ENCODE measurements around the gene ZDHHC1. TPM values are rescaled to one million over a fixed set of nuclear protein-coding genes. Genes with fewer than 3 reads are reported as not detected.

Gene ZDHHC1
- total and polyA plus RNA-seq, 5 donors from 2014 or later = 0.60 TPM; not detected in 4

DNA sequence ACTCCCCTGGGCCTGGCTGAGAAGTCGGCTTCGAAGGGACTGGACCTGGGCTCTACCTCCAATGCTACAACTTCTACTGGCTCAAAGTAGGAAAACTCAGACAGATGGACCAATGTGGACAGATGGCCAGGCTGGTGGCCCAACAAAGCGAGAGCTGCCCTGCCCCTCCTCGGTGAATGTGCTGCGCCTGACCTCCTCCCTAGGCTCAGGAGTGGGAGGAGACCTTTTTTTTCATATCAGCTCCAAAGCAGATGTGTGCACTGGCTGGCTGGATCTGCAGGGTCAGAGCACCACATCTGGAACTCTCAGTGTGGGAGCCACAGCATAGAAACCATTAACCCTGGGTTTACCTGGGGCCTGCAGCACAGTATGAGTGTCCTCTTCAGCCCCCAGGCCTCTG, 43.9 kb upstream of the ZDHHC1 start:
- H3K9me3 Mint-ChIP-seq = no peaks in the 10 kb centered on the region
- no peak for ATAC-seq (ENCODE audit: low read depth in 2 of 2)
- peaks cover 0 to 37% (median 13%) of the 10 kb centered on the region in 4 donors for H3K4me1 Mint-ChIP-seq
- Histone ChIP-seq H3K4me3 (ENCODE audit: low read depth, low read length) (no peak overlapping the region), H3K36me3 (ENCODE audit: control insufficient read depth, insufficient read depth, low read length) (peaks cover 8% of the 10 kb centered on the region), H3K27me3 (ENCODE audit: control insufficient read depth, insufficient read depth, low read length) (no peaks in the 10 kb centered on the region), H3K4me1 (ENCODE audit: control insufficient read depth, insufficient read depth, low read length, poor library complexity, severe bottlenecking) (no peaks in the 10 kb centered on the region), H3K9me3 (ENCODE audit: control insufficient read depth in 2 of 2, low read length in 2 of 2) (no peaks in the 10 kb centered on the region), H3K27ac (ENCODE audit: insufficient read depth, low read length, poor library complexity, severe bottlenecking) (no peak overlapping the region)
- H3K27me3 Mint-ChIP-seq = no peaks in the 10 kb centered on the region
- H3K36me3 Mint-ChIP-seq = no peaks in the 10 kb centered on the region
- no peak for DNase-seq
- no peak overlapping the region for H3K4me3 Mint-ChIP-seq
- H3K27ac Mint-ChIP-seq = peak overlapping the region in 1 of 3 donors; percentile 85

DNA sequence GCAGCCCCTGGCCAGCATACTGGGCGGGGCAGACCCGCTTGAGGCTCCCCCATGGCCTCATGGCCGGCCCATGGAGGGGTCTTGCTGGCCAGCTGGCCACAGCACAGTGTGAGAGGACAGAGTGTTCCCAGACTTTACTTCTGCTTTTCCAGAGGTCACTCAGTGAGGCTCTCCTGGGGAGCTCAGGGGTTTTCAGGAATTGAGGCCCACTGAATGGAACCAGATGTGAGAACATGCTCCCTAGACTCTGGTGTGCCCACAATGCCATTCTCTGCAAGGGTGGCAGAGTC, 43.5 kb upstream of the ZDHHC1 start:
- no peaks in the 10 kb centered on the region for H3K9me3 Mint-ChIP-seq
- no peaks in the 10 kb centered on the region for H3K9me3 ChIP-seq (ENCODE audit: control insufficient read depth in 2 of 2, low read length in 2 of 2)
- H3K4me1 Mint-ChIP-seq = peaks cover 0 to 37% (median 13%) of the 10 kb centered on the region in 4 donors
- no peak overlapping the region for H3K4me3 Mint-ChIP-seq
- ATAC-seq (ENCODE audit: low read depth in 2 of 2) = no peak
- H3K27ac Mint-ChIP-seq = no peak overlapping the region
- no peaks in the 10 kb centered on the region for H3K4me1 ChIP-seq (ENCODE audit: control insufficient read depth, insufficient read depth, low read length, poor library complexity, severe bottlenecking)
- peaks cover 9% of the 10 kb centered on the region for H3K36me3 ChIP-seq (ENCODE audit: control insufficient read depth, insufficient read depth, low read length)
- no peaks in the 10 kb centered on the region for H3K27me3 Mint-ChIP-seq
- peaks cover 1% of the 10 kb centered on the region for H3K36me3 Mint-ChIP-seq
- no peak overlapping the region for H3K4me3 ChIP-seq (ENCODE audit: low read depth, low read length)
- H3K27ac ChIP-seq (ENCODE audit: insufficient read depth, low read length, poor library complexity, severe bottlenecking) = no peak overlapping the region
- no peaks in the 10 kb centered on the region for H3K27me3 ChIP-seq (ENCODE audit: control insufficient read depth, insufficient read depth, low read length)
- no peak for DNase-seq

DNA sequence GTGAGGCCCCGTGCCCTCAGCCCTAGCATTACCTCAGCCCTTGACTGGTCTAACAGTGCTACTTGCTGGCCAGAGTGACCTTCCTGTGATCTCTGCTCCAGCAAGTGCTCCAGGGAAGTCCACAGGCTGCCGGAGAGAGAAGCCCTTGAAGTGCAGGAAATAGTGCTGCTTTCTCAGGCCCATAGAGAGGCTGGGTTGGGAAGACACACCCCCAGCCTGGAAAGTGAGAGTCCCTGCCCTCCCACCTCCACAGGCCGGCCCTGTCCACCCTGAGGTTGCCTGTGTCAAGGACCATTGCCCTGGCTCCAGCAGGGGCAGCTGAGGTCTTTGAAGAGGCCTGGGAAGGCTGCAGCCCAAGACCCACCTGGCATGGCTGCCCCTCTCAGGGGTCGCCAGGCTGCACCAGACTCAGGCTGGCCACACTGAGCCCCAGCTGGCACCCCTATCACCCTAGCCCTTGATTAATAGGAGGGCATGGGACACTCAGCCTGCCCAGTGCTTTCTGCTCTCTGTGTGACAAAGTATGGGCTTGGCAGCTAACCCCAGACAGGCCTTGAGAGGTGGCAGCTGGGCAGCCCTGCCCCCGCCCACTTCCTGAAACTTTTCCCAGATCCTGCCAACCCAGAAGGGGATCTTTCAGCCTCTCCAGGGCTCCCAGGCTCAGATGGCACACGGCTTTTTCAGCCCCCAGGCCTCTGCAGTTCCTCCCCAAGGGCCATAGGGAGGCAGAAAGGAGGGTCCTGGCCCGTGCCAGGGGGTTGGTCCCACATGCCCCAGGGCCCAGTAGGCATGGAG, 43.0 kb upstream of the ZDHHC1 start:
- Mint-ChIP-seq H3K27ac (peak overlapping the region in 2 of 3 donors; percentile 78 to 93), H3K36me3 (peaks cover 4% of the 10 kb centered on the region), H3K4me1 (peaks cover 0 to 39% (median 15%) of the 10 kb centered on the region in 4 donors), H3K27me3 (no peaks in the 10 kb centered on the region), H3K9me3 (no peaks in the 10 kb centered on the region), H3K4me3 (no peak overlapping the region)
- Histone ChIP-seq H3K27ac (ENCODE audit: insufficient read depth, low read length, poor library complexity, severe bottlenecking) (no peak overlapping the region), H3K9me3 (ENCODE audit: control insufficient read depth in 2 of 2, low read length in 2 of 2) (no peaks in the 10 kb centered on the region), H3K4me1 (ENCODE audit: control insufficient read depth, insufficient read depth, low read length, poor library complexity, severe bottlenecking) (no peaks in the 10 kb centered on the region), H3K4me3 (ENCODE audit: low read depth, low read length) (no peak overlapping the region), H3K27me3 (ENCODE audit: control insufficient read depth, insufficient read depth, low read length) (no peaks in the 10 kb centered on the region), H3K36me3 (ENCODE audit: control insufficient read depth, insufficient read depth, low read length) (peaks cover 9% of the 10 kb centered on the region)
- ATAC-seq (ENCODE audit: low read depth in 2 of 2) (no peak), DNase-seq (no peak)

DNA sequence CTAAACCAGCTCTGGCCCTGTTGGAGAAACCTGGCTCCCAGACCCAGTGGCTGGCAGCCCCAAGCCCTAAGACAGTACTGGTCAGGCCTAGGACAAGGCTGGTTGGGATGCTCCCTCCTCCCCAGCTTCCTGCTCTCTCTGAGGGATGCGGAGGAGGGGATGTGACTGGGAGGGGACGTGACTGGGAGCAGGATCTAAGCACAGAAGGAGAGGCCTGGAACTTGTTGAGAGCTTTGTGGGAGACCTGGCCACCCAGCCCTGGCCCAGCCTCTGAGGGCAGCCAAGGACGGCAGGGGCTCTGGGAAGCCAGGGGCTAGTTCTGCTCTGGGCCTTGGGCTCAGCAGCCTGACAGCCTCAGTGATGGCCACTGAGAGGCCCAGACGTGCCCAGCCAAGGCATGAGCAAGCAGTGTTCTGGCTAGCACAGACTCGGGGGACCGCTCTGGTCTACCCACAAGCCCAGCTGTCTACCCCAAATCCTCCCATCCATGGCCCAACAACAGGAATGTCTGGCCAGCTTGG, 41.9 kb upstream of the ZDHHC1 start:
- H3K4me1 Mint-ChIP-seq = peaks cover 0 to 40% (median 17%) of the 10 kb centered on the region in 4 donors
- H3K36me3 Mint-ChIP-seq = peaks cover 6% of the 10 kb centered on the region
- no peaks in the 10 kb centered on the region for H3K27me3 Mint-ChIP-seq
- ATAC-seq (ENCODE audit: low read depth in 2 of 2) (no peak), DNase-seq (no peak)
- H3K36me3 ChIP-seq (ENCODE audit: control insufficient read depth, insufficient read depth, low read length) = peaks cover 12% of the 10 kb centered on the region
- H3K27me3 ChIP-seq (ENCODE audit: control insufficient read depth, insufficient read depth, low read length) = no peaks in the 10 kb centered on the region
- H3K9me3 Mint-ChIP-seq = no peaks in the 10 kb centered on the region
- no peak overlapping the region for H3K27ac ChIP-seq (ENCODE audit: insufficient read depth, low read length, poor library complexity, severe bottlenecking)
- H3K9me3 ChIP-seq (ENCODE audit: control insufficient read depth in 2 of 2, low read length in 2 of 2) = no peaks in the 10 kb centered on the region
- no peak overlapping the region for H3K4me3 ChIP-seq (ENCODE audit: low read depth, low read length)
- no peak overlapping the region for H3K27ac Mint-ChIP-seq
- H3K4me3 Mint-ChIP-seq = no peak overlapping the region
- no peaks in the 10 kb centered on the region for H3K4me1 ChIP-seq (ENCODE audit: control insufficient read depth, insufficient read depth, low read length, poor library complexity, severe bottlenecking)

DNA sequence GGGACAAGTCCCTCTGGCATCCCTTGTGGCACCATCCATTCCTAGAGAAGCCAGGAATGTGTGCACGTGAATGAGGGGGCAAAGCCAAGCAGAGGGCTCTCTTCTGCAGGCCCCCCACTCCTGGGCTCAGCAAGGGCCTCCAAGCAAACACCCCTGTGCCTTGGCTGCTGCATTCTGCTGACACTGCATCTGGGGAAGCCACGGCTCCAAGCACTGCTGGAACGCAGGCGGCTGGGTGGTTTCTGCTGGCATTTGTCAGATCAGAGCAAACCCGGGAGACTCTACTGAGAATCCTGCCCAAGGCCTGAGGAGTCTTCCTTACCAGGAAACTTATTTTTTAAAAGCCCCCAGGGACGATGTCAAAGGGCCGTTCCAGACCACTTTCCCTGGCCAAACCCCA, 41.3 kb upstream of the ZDHHC1 start:
- Mint-ChIP-seq H3K27ac (no peak overlapping the region), H3K4me1 (peaks cover 0 to 40% (median 17%) of the 10 kb centered on the region in 4 donors), H3K9me3 (no peaks in the 10 kb centered on the region), H3K4me3 (no peak overlapping the region), H3K36me3 (peaks cover 7% of the 10 kb centered on the region), H3K27me3 (no peaks in the 10 kb centered on the region)
- DNase-seq (no peak), ATAC-seq (ENCODE audit: low read depth in 2 of 2) (no peak)
- Histone ChIP-seq H3K4me1 (ENCODE audit: control insufficient read depth, insufficient read depth, low read length, poor library complexity, severe bottlenecking) (no peaks in the 10 kb centered on the region), H3K4me3 (ENCODE audit: low read depth, low read length) (no peak overlapping the region), H3K36me3 (ENCODE audit: control insufficient read depth, insufficient read depth, low read length) (peaks cover 14% of the 10 kb centered on the region), H3K9me3 (ENCODE audit: control insufficient read depth in 2 of 2, low read length in 2 of 2) (no peaks in the 10 kb centered on the region), H3K27me3 (ENCODE audit: control insufficient read depth, insufficient read depth, low read length) (no peaks in the 10 kb centered on the region), H3K27ac (ENCODE audit: insufficient read depth, low read length, poor library complexity, severe bottlenecking) (no peak overlapping the region)

DNA sequence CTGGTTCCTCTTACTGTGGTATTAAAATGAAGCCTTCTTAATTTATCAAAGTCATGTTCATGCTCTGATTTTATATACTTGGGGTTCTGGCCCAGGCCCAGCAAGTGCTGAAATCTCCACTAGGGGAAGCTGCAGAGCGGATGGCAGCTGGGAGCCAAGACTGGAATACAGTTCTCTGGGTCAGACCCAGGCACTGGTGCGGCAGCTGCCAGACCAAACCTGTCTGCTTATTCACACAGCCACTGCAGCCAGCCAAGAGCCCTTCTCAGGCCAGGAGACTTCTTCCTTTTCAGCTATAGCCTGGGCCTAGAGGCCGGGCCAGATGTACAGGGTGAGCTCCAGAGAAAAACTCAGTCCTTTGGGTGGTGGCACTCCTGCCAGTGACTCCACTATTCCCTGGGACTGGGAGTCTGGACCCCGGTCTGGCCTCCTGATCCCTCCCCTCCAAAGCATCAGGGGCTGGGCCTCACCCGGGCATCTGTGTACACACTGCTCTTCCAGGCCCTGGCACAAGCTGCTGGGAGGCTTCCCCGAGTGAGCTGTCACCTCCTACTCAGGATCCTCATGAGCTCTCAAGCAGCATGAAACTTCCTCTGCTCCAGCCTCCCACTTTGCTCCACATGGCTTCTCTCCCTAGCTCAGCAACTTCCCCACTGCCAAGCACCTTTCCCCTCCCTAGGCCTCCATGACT, 40.3 kb upstream of the ZDHHC1 start:
- H3K4me3 Mint-ChIP-seq = no peak overlapping the region
- peak overlapping the region in 2 of 3 donors; percentile 45 to 83 for H3K27ac Mint-ChIP-seq
- Histone ChIP-seq H3K27me3 (ENCODE audit: control insufficient read depth, insufficient read depth, low read length) (no peaks in the 10 kb centered on the region), H3K27ac (ENCODE audit: insufficient read depth, low read length, poor library complexity, severe bottlenecking) (no peak overlapping the region), H3K4me3 (ENCODE audit: low read depth, low read length) (no peak overlapping the region), H3K4me1 (ENCODE audit: control insufficient read depth, insufficient read depth, low read length, poor library complexity, severe bottlenecking) (no peaks in the 10 kb centered on the region), H3K36me3 (ENCODE audit: control insufficient read depth, insufficient read depth, low read length) (peaks cover 20% of the 10 kb centered on the region), H3K9me3 (ENCODE audit: control insufficient read depth in 2 of 2, low read length in 2 of 2) (no peaks in the 10 kb centered on the region)
- ATAC-seq (ENCODE audit: low read depth in 2 of 2) = no peak
- H3K36me3 Mint-ChIP-seq = peaks cover 7% of the 10 kb centered on the region
- H3K9me3 Mint-ChIP-seq = no peaks in the 10 kb centered on the region
- no peaks in the 10 kb centered on the region for H3K27me3 Mint-ChIP-seq
- DNase-seq = no peak
- peaks cover 0 to 36% (median 17%) of the 10 kb centered on the region in 4 donors for H3K4me1 Mint-ChIP-seq

DNA sequence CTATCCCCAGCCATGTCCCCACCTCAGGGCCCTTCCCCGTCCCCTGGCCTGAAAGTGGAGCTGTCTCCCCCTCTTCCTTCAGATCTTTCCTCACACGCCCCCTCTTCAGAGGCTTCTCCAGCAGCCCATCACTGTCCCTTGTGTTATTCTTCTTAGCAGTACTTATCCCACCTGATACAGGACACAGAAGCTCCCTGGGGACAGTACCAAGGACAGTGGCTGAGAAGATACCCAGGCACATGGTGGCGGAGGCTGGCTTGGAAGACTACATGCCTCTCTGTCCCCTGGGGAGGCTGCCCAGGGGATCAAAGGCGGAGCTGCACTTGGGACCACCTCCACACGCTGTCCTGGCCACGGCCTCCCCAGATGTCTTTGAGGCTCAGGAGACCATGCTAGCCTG, 38.6 kb upstream of the ZDHHC1 start:
- Mint-ChIP-seq H3K27ac (peak overlapping the region in 1 of 3 donors; percentile 59), H3K27me3 (no peaks in the 10 kb centered on the region), H3K36me3 (peaks cover 18% of the 10 kb centered on the region), H3K4me3 (no peak overlapping the region), H3K9me3 (no peaks in the 10 kb centered on the region), H3K4me1 (peaks cover 0 to 28% (median 17%) of the 10 kb centered on the region in 4 donors)
- Histone ChIP-seq H3K27ac (ENCODE audit: insufficient read depth, low read length, poor library complexity, severe bottlenecking) (no peak overlapping the region), H3K4me1 (ENCODE audit: control insufficient read depth, insufficient read depth, low read length, poor library complexity, severe bottlenecking) (no peaks in the 10 kb centered on the region), H3K36me3 (ENCODE audit: control insufficient read depth, insufficient read depth, low read length) (peaks cover 28% of the 10 kb centered on the region), H3K9me3 (ENCODE audit: control insufficient read depth in 2 of 2, low read length in 2 of 2) (no peaks in the 10 kb centered on the region), H3K4me3 (ENCODE audit: low read depth, low read length) (no peak overlapping the region), H3K27me3 (ENCODE audit: control insufficient read depth, insufficient read depth, low read length) (no peaks in the 10 kb centered on the region)
- DNase-seq (no peak), ATAC-seq (ENCODE audit: low read depth in 2 of 2) (no peak)

Measured in CD4-positive, CD25-positive, alpha-beta regulatory T cell (primary cell).